Measurements from ENCODE around the gene ACP2. TPM values are rescaled to one million over a fixed set of nuclear protein-coding genes. Genes with fewer than 3 reads are reported as not detected.

The ACP2 gene
- polyA plus RNA-seq, 2 of the 4 experiments (the other 2 are of a cell fraction), result 13.6 to 19.7 TPM

DNA sequence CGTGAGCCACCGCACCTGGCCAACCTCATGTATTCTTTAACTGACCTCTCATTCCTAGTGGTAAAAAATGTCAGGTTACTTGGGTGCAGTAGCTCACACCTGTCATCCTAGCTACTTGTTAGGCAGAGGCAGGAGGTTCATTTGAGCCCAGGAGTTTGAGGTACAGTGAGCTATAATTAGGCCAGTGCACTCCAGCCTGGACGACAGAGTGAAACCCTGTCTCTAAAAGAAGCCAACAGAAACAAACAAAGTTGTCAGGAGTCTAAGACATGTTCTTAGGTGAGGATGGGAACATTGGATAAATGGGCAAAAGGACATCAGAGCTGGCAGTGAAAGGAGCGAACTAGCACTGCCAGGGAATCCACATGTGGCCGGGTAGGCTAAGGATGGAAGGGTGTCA lies 39.5 kb upstream of the ACP2 start (continued):
- no peak for TF ChIP-seq KDM5A (IDR thresholded peaks at IDR 0.05)
- TF ChIP-seq RAD21 (conservative IDR thresholded peaks at IDR 0.05 in 1 of 2, IDR thresholded peaks at IDR 0.05 in 1 of 2), result no peak
- TF ChIP-seq, protein P1, sequence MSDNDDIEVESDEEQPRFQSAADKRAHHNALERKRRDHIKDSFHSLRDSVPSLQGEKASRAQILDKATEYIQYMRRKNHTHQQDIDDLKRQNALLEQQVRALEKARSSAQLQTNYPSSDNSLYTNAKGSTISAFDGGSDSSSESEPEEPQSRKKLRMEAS (IDR thresholded peaks at IDR 0.05), result no peak
- TF ChIP-seq PHF8 (IDR thresholded peaks at IDR 0.05; ENCODE audit: borderline replicate concordance, low read depth), result no peak
- TF ChIP-seq CBX8 (IDR thresholded peaks at IDR 0.05), result no peak

DNA sequence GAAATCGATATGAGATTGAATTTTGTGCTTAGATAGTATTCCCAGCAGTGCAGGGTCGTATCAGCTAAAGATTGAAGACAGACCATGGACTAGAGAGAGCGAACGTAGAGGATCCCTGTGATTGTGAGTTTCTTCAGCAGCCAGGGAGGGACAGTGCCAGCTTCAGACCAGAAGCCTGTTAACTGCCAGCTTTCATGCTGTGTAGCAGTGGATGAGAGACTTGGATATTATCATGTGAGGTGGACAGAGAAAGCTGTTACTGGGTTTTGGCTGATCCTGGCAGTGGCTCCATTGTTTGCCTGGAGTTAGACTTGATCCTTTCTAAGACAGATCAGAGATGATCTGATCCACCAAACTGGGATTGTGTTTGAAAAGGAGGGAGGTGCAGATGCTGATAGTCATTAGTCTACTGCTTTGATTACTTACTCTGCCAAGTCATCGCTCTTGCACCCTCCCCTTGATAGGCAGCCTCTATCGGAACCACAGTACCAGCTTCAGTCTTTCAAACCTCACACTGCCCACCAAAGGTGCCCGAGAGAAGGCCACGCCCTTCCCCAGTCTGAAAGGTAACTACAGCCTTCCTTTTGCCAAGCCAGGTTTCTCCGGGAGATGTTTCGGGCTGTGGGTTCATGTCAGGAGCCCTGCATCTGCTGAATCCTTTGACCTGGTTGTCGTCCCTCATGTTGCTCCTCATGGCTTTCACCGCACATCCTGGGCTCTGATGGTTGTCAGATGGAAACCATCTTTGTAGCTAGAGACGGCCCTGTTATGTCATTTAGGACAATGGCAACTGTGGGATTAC lies 37.6 kb upstream of the ACP2 start:
- no peak for FAIRE-seq

DNA sequence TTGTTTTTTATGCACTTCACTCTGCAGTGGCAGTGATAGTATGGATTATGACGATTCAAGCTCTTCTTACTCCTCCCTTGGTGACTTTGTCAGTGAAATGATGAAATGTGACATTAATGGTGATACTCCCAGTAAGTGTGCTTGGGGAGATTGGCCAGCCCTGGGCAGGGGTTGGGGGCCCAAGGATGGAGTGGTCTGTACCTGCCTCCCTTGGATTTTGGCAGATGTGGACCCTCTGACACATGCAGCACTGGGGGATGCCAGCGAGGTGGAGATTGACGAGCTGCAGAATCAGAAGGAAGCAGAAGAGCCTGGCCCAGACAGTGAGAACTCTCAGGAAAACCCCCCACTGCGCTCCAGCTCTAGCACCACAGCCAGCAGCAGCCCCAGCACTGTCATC lies 35.5 kb upstream of the ACP2 start:
- ATAC-seq, result no peak
- 91% methylated on average over 4 of the region's 4 CpGs for WGBS (ENCODE audit: missing lambda C conversion rate)
- Histone ChIP-seq H3K4me2 (no peak overlapping the region), H3K27ac (no peak overlapping the region), H3K4me3 (no peak overlapping the region), H3K4me1 (no peaks in the 10 kb centered on the region), H3K9me3 (no peaks in the 10 kb centered on the region)
- CTCF ChIA-PET, result interaction anchor here (1.0 kb wide), 2 partner anchors 25 to 71 kb away, joined by 3 to 4 read pairs; no protein-coding TSS in a partner anchor
- DNase-seq (ENCODE audit: low read depth in 1 of 2, low spot score in 1 of 2), result no peak
- no peak for FAIRE-seq
- POLR2A ChIA-PET, result no interaction called here
- TF ChIP-seq ESRRA (IDR thresholded peaks at IDR 0.05; ENCODE audit: borderline replicate concordance, low read length) (no peak), TFCP2L1 (CRISPR knock-in tag; IDR thresholded peaks at IDR 0.05) (no peak), BHLHE40 (IDR thresholded peaks at IDR 0.05; ENCODE audit: low read depth, low read length) (no peak), HOXB13 (CRISPR knock-in tag; IDR thresholded peaks at IDR 0.05; ENCODE audit: low read depth) (no peak), ZSCAN20 (CRISPR knock-in tag; IDR thresholded peaks at IDR 0.05) (no peak), GATA3 (IDR thresholded peaks at IDR 0.05; ENCODE audit: borderline replicate concordance) (no peak), KDM1A (IDR thresholded peaks at IDR 0.05; ENCODE audit: low read depth) (no peak), ZC3H11A (IDR thresholded peaks at IDR 0.05) (no peak), CHD2 (IDR thresholded peaks at IDR 0.05; ENCODE audit: low read length, partially characterized antibody) (no peak)
- TF ChIP-seq, protein P2, sequence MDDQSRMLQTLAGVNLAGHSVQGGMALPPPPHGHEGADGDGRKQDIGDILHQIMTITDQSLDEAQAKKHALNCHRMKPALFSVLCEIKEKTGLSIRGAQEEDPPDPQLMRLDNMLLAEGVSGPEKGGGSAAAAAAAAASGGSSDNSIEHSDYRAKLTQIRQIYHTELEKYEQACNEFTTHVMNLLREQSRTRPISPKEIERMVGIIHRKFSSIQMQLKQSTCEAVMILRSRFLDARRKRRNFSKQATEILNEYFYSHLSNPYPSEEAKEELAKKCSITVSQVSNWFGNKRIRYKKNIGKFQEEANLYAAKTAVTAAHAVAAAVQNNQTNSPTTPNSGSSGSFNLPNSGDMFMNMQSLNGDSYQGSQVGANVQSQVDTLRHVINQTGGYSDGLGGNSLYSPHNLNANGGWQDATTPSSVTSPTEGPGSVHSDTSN (IDR thresholded peaks at IDR 0.05), result no peak
- TF ChIP-seq, protein P3, sequence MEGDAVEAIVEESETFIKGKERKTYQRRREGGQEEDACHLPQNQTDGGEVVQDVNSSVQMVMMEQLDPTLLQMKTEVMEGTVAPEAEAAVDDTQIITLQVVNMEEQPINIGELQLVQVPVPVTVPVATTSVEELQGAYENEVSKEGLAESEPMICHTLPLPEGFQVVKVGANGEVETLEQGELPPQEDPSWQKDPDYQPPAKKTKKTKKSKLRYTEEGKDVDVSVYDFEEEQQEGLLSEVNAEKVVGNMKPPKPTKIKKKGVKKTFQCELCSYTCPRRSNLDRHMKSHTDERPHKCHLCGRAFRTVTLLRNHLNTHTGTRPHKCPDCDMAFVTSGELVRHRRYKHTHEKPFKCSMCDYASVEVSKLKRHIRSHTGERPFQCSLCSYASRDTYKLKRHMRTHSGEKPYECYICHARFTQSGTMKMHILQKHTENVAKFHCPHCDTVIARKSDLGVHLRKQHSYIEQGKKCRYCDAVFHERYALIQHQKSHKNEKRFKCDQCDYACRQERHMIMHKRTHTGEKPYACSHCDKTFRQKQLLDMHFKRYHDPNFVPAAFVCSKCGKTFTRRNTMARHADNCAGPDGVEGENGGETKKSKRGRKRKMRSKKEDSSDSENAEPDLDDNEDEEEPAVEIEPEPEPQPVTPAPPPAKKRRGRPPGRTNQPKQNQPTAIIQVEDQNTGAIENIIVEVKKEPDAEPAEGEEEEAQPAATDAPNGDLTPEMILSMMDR (IDR thresholded peaks at IDR 0.05), result no peak
- TF ChIP-seq, protein P4, sequence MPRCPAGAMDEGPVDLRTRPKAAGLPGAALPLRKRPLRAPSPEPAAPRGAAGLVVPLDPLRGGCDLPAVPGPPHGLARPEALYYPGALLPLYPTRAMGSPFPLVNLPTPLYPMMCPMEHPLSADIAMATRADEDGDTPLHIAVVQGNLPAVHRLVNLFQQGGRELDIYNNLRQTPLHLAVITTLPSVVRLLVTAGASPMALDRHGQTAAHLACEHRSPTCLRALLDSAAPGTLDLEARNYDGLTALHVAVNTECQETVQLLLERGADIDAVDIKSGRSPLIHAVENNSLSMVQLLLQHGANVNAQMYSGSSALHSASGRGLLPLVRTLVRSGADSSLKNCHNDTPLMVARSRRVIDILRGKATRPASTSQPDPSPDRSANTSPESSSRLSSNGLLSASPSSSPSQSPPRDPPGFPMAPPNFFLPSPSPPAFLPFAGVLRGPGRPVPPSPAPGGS (IDR thresholded peaks at IDR 0.05), result no peak
- TF ChIP-seq, protein P5, sequence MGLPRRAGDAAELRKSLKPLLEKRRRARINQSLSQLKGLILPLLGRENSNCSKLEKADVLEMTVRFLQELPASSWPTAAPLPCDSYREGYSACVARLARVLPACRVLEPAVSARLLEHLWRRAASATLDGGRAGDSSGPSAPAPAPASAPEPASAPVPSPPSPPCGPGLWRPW (IDR thresholded peaks at IDR 0.05), result no peak

More for the DNA sequence above, 37.6 kb upstream of the ACP2 start:
- Histone ChIP-seq H3K9me3 (no peaks in the 10 kb centered on the region), H3K4me3 (no peak overlapping the region), H3K4me2 (no peak overlapping the region), H3K27ac (no peak overlapping the region), H3K4me1 (no peaks in the 10 kb centered on the region)
- TF ChIP-seq HOXB5 (CRISPR knock-in tag; IDR thresholded peaks at IDR 0.05) (no peak), POLR2AphosphoS2 (conservative IDR thresholded peaks at IDR 0.05; ENCODE audit: low read length) (no peak), HEYL (CRISPR knock-in tag; IDR thresholded peaks at IDR 0.05) (no peak), FOSL2 (IDR thresholded peaks at IDR 0.05) (no peak), FOSL2 (CRISPR knock-in tag; IDR thresholded peaks at IDR 0.05) (no peak), NR3C1 (IDR thresholded peaks at IDR 0.05) (no peak), JUNB (IDR thresholded peaks at IDR 0.05) (no peak), POLR2A (IDR thresholded peaks at IDR 0.05; ENCODE audit: low read length) (no peak), FOSB (CRISPR knock-in tag; IDR thresholded peaks at IDR 0.05) (no peak), ZC3H11A (IDR thresholded peaks at IDR 0.05) (no peak)
- TF ChIP-seq, protein P6, sequence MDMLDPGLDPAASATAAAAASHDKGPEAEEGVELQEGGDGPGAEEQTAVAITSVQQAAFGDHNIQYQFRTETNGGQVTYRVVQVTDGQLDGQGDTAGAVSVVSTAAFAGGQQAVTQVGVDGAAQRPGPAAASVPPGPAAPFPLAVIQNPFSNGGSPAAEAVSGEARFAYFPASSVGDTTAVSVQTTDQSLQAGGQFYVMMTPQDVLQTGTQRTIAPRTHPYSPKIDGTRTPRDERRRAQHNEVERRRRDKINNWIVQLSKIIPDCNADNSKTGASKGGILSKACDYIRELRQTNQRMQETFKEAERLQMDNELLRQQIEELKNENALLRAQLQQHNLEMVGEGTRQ (IDR thresholded peaks at IDR 0.05), result no peak
- WGBS (ENCODE audit: missing lambda C conversion rate), result 92% methylated on average over 13 of the region's 13 CpGs
- DNase-seq (ENCODE audit: low read depth in 1 of 2, low spot score in 1 of 2) (no peak), ATAC-seq (no peak)
- CTCF ChIA-PET, result interaction anchor here (1.0 to 1.3 kb wide), 5 partner anchors 11 to 109 kb away, joined by 3 to 5 read pairs (median 3); no protein-coding TSS in a partner anchor
- POLR2A ChIA-PET, result no interaction called here

Data from A549 (cell line).